GM13976 (cell line): ENCODE measurements around the gene ZNF710.
"Not testable (repeated sequence)": the region's sequence is repeated elsewhere in the genome, so short reads cannot be mapped to it uniquely, and the experiment has no call there.

Experiments used
- DNase-seq: peaks from one replicate; pipeline ENCODE4 v3.0.0; 2012; ENCODE audit warnings: low spot score
- CTCF ChIP-seq: IDR thresholded peaks from 2 replicates; pipeline ENCODE4 v1.5.1; 2012; ENCODE audit warnings: borderline replicate concordance, mild to moderate bottlenecking; ENCODE audit not compliant: insufficient read depth; ENCODE audit errors: extremely low read depth, missing control alignments, control extremely low read depth
- in situ Hi-C: fragments of 300-500 bp; cut with MboI; formaldehyde crosslinking; loops from one replicate; pipeline ENCODE4 v1.12.0; 2022; ENCODE audit warnings: low sequenced_read_pairs, mixed read lengths, inconsistent platforms; ENCODE audit not compliant: unreplicated experiment

The ZNF710 gene

GRCh38 chr15:90065682-90066049, 64.5 kb downstream of the ZNF710 start:
- TF ChIP-seq CTCF: no peak
- in situ Hi-C loops: no loop called here
- no peak for DNase-seq

- TF ChIP-seq CTCF: no peak
- DNase-seq: no peak
- in situ Hi-C loops: no loop called here
Measured at GRCh38 chr15:90067181-90067952, 66.2 kb downstream of the ZNF710 start.

- DNase-seq: no peak
- TF ChIP-seq CTCF: no peak
- in situ Hi-C loops: no loop called here
Measured at GRCh38 chr15:90067953-90068606, 67.0 kb downstream of the ZNF710 start.

- in situ Hi-C loops: loop anchor here (5.0 to 10.0 kb wide), 2 partner anchors 173 to 316 kb away; partner anchors contain the start of gene MESP1
- DNase-seq: not testable (repeated sequence)
Measured at GRCh38 chr15:90070623-90071022, 69.5 kb downstream of the ZNF710 start.

- TF ChIP-seq CTCF: peak; percentile 63
- peak; percentile 82 for DNase-seq
- in situ Hi-C loops: loop anchor here (5.0 to 10.0 kb wide), 2 partner anchors 174 to 317 kb away; partner anchors contain the start of gene MESP1
Measured at GRCh38 chr15:90071220-90071807, 70.2 kb downstream of the ZNF710 start.

GRCh38 chr15:90072978-90073640, 72.0 kb downstream of the ZNF710 start:
- no peak for TF ChIP-seq CTCF
- in situ Hi-C loops: loop anchor here (5.0 to 10.0 kb wide), 2 partner anchors 176 to 318 kb away; partner anchors contain the start of gene MESP1
- no peak for DNase-seq
